Parathyroid adenoma (tissue), 2 donors: ENCODE measurements around the gene NTRK3.

ENCODE experiments used
- H2AFZ ChIP-seq: fragments of 300-600 bp; sonication (generic); one replicate; pipeline ENCODE4 v1.7.0; 2017; ENCODE audit warnings: antibody characterized with exemption, mild to moderate bottlenecking
- H3K27ac ChIP-seq: fragments of 300-600 bp; sonication (generic); one replicate; pipeline ENCODE4 v1.7.0; 2017
- H3K27me3 ChIP-seq: fragments of 300-600 bp; sonication (generic); one replicate; pipeline ENCODE4 v1.7.0; 2017; ENCODE audit warnings: low read length; ENCODE audit not compliant: control insufficient read depth, insufficient read depth
- H3K36me3 ChIP-seq: fragments of 300-600 bp; sonication (generic); one replicate; pipeline ENCODE4 v1.7.0; 2017; ENCODE audit warnings: low read length; ENCODE audit not compliant: control insufficient read depth, insufficient read depth
- H3K4me1 ChIP-seq: fragments of 300-600 bp; sonication (generic); one replicate; pipeline ENCODE4 v1.7.0; 2017; ENCODE audit warnings: control low read depth
- H3K4me2 ChIP-seq: fragments of 300-600 bp; sonication (generic); one replicate; pipeline ENCODE4 v1.7.0; 2017; ENCODE audit warnings: low read length
- H3K4me3 ChIP-seq: fragments of 300-600 bp; sonication (generic); one replicate; pipeline ENCODE4 v1.7.0; 2017; ENCODE audit warnings: low read depth, low read length
- H3K79me2 ChIP-seq: fragments of 300-600 bp; sonication (generic); one replicate; pipeline ENCODE4 v1.7.0; 2017; ENCODE audit warnings: control low read depth
- H3K9ac ChIP-seq: fragments of 300-600 bp; sonication (generic); one replicate; pipeline ENCODE4 v1.7.0; 2017; ENCODE audit warnings: mild to moderate bottlenecking
- H3K9me3 ChIP-seq: fragments of 300-600 bp; sonication (generic); one replicate; pipeline ENCODE4 v1.7.0; 2017; ENCODE audit warnings: low read length; ENCODE audit not compliant: control insufficient read depth
- CTCF ChIP-seq: fragments of 300-600 bp; sonication (generic); IDR thresholded peaks from one replicate; pipeline ENCODE4 v1.7.0; 2017; ENCODE audit warnings: antibody characterized with exemption, mild to moderate bottlenecking
- donor health status: primary hyperparathyroidism.

NTRK3 gene

GRCh38 chr15:88067331-88067685, 189.2 kb downstream of the NTRK3 start:
- no peak for TF ChIP-seq CTCF
- H2AFZ ChIP-seq, result no peak overlapping the region
- H3K4me1 ChIP-seq, result no peaks in the 10 kb centered on the region
- no peaks in the 10 kb centered on the region for H3K79me2 ChIP-seq
- no peak overlapping the region for H3K4me3 ChIP-seq
- no peak overlapping the region for H3K9ac ChIP-seq
- H3K4me2 ChIP-seq, result no peak overlapping the region
- H3K9me3 ChIP-seq, result no peaks in the 10 kb centered on the region
- no peaks in the 10 kb centered on the region for H3K27me3 ChIP-seq
- no peaks in the 10 kb centered on the region for H3K36me3 ChIP-seq
- no peak overlapping the region for H3K27ac ChIP-seq

- H3K79me2 ChIP-seq, result no peaks in the 10 kb centered on the region
- no peaks in the 10 kb centered on the region for H3K9me3 ChIP-seq
- TF ChIP-seq CTCF, result no peak
- H3K27ac ChIP-seq, result no peak overlapping the region
- no peak overlapping the region for H2AFZ ChIP-seq
- H3K9ac ChIP-seq, result no peak overlapping the region
- no peak overlapping the region for H3K4me3 ChIP-seq
- H3K4me1 ChIP-seq, result no peaks in the 10 kb centered on the region
- no peak overlapping the region for H3K4me2 ChIP-seq
- no peaks in the 10 kb centered on the region for H3K36me3 ChIP-seq
- H3K27me3 ChIP-seq, result no peaks in the 10 kb centered on the region
These were observed 189.8 kb downstream of the NTRK3 start for GRCh38 chr15:88066636-88067330.

GRCh38 chr15:88061452-88061851, 195.1 kb downstream of the NTRK3 start:
- H3K9ac ChIP-seq, result no peak overlapping the region
- H3K36me3 ChIP-seq, result no peaks in the 10 kb centered on the region
- no peaks in the 10 kb centered on the region for H3K79me2 ChIP-seq
- no peaks in the 10 kb centered on the region for H3K9me3 ChIP-seq
- no peak overlapping the region for H2AFZ ChIP-seq
- TF ChIP-seq CTCF, result no peak
- H3K4me2 ChIP-seq, result no peak overlapping the region
- no peak overlapping the region for H3K27ac ChIP-seq
- no peak overlapping the region for H3K4me3 ChIP-seq
- no peaks in the 10 kb centered on the region for H3K4me1 ChIP-seq
- H3K27me3 ChIP-seq, result no peaks in the 10 kb centered on the region

GRCh38 chr15:88060383-88060782, 196.2 kb downstream of the NTRK3 start:
- no peak overlapping the region for H3K4me3 ChIP-seq
- H3K36me3 ChIP-seq, result no peaks in the 10 kb centered on the region
- no peak for TF ChIP-seq CTCF
- H3K9me3 ChIP-seq, result no peaks in the 10 kb centered on the region
- H3K9ac ChIP-seq, result no peak overlapping the region
- no peak overlapping the region for H3K4me2 ChIP-seq
- no peaks in the 10 kb centered on the region for H3K79me2 ChIP-seq
- H3K27me3 ChIP-seq, result no peaks in the 10 kb centered on the region
- H2AFZ ChIP-seq, result no peak overlapping the region
- no peaks in the 10 kb centered on the region for H3K4me1 ChIP-seq
- no peak overlapping the region for H3K27ac ChIP-seq

GRCh38 chr15:88057836-88058235, 198.7 kb downstream of the NTRK3 start:
- TF ChIP-seq CTCF, result no peak

More at GRCh38 chr15:88057836-88058235, 198.7 kb downstream of the NTRK3 start:
- no peak overlapping the region for H3K9ac ChIP-seq
- H3K27ac ChIP-seq, result no peak overlapping the region
- H3K4me1 ChIP-seq, result no peaks in the 10 kb centered on the region
- H3K4me3 ChIP-seq, result no peak overlapping the region
- H3K79me2 ChIP-seq, result no peaks in the 10 kb centered on the region
- no peaks in the 10 kb centered on the region for H3K36me3 ChIP-seq
- H3K4me2 ChIP-seq, result no peak overlapping the region
- no peaks in the 10 kb centered on the region for H3K27me3 ChIP-seq
- no peak overlapping the region for H2AFZ ChIP-seq
- H3K9me3 ChIP-seq, result no peaks in the 10 kb centered on the region
